AG09309 (cell line): ENCODE measurements around the gene DPP6.
A peak's percentile ranks its signal among the peaks of the same experiment; 100 is the strongest.

Experiments
- DNase-seq: peaks from one replicate; pipeline ENCODE4 v3.0.0-alpha.2; 2010; ENCODE audit warnings: low read depth
- H3K4me3 ChIP-seq: 2 replicates; pipeline ENCODE4 v1.5.1; 2011; ENCODE audit warnings: mild to moderate bottlenecking, low read depth, low read length, moderate library complexity; ENCODE audit not compliant: control insufficient read depth
- TF ChIP-seq, protein P1 (sequence below): IDR thresholded peaks from 2 replicates; pipeline ENCODE4 v1.5.1; 2011; ENCODE audit warnings: mild to moderate bottlenecking, low read depth, low read length, inconsistent platforms; ENCODE audit not compliant: insufficient read depth, control insufficient read depth; ENCODE audit errors: missing control alignments

DPP6 gene

DNA sequence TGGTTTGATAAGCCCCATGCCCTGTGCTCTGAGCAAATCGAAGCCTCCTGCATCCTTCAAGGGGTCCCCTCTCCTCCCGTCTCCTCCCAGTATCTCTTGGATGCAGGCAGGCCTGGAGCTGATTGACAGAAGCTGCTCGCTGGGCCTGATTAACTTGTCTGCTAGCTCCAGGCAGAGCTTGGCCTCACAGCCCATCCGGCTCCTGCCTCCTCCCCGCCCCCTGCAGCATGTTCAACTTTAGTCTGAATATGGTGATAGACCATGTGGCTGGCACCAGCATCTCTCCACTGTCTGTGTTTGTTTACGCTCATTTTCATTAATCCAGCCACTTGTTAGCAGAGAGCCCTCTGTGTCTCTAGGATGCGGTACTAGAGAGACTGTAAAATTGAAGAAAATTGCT, 432.2 kb downstream of the DPP6 start:
- DNase-seq: no peak

GRCh38 chr7:154484943-154485342, 432.7 kb downstream of the DPP6 start:
- TF ChIP-seq, protein P1, sequence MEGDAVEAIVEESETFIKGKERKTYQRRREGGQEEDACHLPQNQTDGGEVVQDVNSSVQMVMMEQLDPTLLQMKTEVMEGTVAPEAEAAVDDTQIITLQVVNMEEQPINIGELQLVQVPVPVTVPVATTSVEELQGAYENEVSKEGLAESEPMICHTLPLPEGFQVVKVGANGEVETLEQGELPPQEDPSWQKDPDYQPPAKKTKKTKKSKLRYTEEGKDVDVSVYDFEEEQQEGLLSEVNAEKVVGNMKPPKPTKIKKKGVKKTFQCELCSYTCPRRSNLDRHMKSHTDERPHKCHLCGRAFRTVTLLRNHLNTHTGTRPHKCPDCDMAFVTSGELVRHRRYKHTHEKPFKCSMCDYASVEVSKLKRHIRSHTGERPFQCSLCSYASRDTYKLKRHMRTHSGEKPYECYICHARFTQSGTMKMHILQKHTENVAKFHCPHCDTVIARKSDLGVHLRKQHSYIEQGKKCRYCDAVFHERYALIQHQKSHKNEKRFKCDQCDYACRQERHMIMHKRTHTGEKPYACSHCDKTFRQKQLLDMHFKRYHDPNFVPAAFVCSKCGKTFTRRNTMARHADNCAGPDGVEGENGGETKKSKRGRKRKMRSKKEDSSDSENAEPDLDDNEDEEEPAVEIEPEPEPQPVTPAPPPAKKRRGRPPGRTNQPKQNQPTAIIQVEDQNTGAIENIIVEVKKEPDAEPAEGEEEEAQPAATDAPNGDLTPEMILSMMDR: no peak
- H3K4me3 ChIP-seq: no peak overlapping the region
- no peak for DNase-seq

More for the DNA sequence above, 432.2 kb downstream of the DPP6 start:
- TF ChIP-seq, protein P1: no peak
- no peak overlapping the region for H3K4me3 ChIP-seq

DNA sequence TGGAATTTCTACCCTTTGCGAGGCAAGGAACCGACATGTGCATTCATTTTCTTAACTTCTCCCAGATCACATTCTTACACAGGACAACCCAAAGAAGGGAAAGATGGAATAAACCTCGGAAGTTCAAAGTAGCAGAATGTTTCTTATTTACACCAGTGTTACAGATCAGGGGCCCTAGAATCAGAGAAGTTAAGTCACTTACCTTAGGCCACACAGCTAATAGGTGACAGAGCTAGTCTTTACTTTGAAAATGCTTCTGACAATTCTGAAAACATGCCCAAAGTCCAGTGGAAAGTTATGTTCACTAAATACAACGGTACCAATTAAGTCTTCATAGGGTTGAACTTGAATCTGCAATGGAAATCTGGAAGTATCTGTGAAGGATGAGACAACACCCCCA, 437.7 kb downstream of the DPP6 start:
- H3K4me3 ChIP-seq: no peak overlapping the region
- TF ChIP-seq, protein P1: no peak
- no peak for DNase-seq

DNA sequence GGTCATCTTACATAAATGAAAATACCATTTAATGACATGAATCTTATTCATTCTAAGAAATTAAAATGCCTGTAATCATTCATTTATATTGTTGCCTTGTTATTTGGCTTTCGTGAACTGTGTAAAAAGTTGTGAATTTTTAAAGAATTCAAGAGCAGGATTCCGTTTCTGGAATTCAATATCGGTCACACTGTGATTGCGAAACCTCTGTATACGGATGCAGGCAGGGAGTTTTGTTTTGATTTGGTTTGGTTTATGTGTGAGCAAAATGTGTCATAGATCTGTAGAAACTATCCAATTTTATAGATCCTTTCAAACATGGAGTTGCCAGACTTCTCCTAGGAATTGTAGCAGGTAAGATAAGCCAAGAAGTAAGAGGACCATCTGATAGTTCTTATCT, 441.4 kb downstream of the DPP6 start:
- no peak overlapping the region for H3K4me3 ChIP-seq
- no peak for DNase-seq
- TF ChIP-seq, protein P1: no peak

DNA sequence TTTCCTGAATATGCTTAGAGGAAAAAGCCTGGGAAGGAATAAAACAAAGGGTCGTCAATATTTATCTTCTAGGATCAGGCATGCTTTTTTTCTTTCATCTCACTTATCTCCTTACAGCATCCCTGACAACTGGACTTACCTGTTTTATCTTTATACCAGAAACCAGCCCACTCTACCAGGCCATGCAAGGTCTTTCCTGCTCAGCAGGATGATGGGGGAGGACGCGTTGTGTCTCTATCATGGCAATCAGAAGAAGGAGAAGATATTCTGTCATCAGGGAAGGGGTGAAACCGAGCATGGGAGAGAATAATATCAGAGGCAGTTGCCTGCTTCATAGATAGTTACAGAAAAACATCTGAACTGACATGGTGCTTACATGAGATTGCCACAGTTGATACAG, 445.6 kb downstream of the DPP6 start:
- no peak overlapping the region for H3K4me3 ChIP-seq
- TF ChIP-seq, protein P1: no peak
- DNase-seq: no peak

- H3K4me3 ChIP-seq: no peak overlapping the region
- TF ChIP-seq, protein P1: peak; percentile 40
- no peak for DNase-seq
Measured at GRCh38 chr7:154503962-154504550, 451.9 kb downstream of the DPP6 start.

DNA sequence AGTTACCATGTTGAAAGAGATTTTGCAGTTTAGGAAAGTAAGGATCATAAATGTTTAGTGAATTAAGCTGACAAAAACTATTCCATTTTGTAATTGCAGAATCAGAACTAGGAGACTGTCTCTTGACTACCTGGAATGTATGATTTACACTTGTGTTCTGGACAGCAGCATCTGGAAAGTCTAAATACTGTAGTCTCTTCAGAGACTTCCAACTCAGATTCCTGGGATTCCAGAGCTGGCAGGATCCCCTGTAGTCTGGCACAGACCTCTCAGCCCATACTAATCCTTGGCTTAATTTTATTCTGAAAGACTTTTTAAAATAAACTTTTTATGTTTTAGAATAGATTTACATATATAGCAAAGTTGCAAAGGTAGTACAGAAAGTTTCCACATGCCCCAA, 452.7 kb downstream of the DPP6 start:
- DNase-seq: no peak
- TF ChIP-seq, protein P1: no peak
- H3K4me3 ChIP-seq: no peak overlapping the region
